ENCODE measurements around the gene ITGA11. TPM values are rescaled to one million over a fixed set of nuclear protein-coding genes. Genes with fewer than 3 reads are reported as not detected.

The ITGA11 gene
- total and polyA plus RNA-seq, 4 experiments from 2014 or later, result not detected

DNA sequence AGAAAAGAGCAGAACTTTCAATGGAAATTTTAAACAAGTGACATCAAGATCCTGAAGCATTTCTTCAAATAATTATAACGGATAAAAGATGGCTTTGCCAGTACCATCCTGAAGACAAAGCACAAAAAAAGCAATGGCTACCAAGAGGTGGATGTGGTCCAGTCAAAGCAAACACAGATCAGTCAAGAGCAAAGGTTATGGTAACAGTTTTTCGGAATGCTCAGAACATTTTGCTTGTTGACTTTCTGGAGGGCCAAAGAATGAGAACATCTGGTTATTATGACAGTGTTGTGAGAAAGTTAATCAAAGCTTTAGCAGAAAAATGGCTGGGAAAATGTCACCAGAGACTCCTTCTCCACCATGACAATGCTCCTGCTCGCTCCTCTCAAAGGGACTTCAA is 122.9 kb downstream of the ITGA11 start:
- DNase-seq, result no peak

DNA sequence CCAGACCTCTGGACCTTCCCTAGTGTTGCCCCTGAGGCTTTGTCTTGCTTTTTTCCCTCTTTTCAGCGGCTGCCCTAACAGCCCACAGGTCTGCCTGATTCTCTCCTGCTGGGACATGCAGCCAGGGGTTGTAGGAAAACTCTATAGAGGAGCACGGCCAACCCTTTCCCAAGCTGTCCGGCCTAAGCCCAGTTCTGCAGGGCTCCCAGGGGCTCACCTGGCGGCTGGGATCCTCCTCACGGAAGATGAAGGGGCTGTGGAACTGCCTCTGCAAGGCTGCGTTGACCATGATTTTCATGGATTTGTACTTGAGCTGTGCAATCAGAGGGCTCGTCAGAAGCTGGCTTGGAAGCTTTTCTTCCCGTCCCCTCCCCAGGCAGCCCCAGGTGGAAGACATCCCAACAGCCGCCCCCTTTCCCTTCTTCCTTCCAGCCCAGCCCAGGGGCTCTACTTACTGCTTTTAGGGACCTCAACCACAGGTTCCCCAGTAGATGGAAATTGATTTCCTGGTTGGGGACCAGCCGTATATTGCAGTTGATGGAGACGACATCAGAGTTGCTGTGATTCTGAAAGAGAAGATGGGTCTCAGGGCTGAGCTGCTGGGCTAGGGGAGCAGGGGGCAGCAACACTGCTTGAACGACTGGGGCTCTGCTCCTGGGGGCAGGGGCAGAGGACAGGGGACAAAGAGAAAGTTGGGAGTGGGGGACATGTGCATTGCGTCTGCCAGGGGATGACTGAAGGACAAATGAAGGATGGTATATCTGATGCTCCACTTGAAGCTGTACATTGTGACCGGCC is 124.6 kb downstream of the ITGA11 start:
- no peak for DNase-seq
- Histone ChIP-seq H3K36me3 (ENCODE audit: insufficient read depth, low read length) (no peaks in the 10 kb centered on the region), H3K27ac (ENCODE audit: low read depth, low read length) (no peak overlapping the region), H3K4me3 (ENCODE audit: low read length in 2 of 2) (no peak overlapping the region), H3K9me3 (ENCODE audit: control insufficient read depth in 1 of 2, low read length in 2 of 2) (no peaks in the 10 kb centered on the region), H3K4me1 (ENCODE audit: insufficient read depth, low read length) (no peaks in the 10 kb centered on the region), H3K27me3 (ENCODE audit: insufficient read depth, low read length) (no peaks in the 10 kb centered on the region)
- no peak overlapping the region for H3K4me3 Mint-ChIP-seq
- peaks cover 8 to 12% (median 9%) of the 10 kb centered on the region in 4 donors for H3K4me1 Mint-ChIP-seq
- no peaks in the 10 kb centered on the region for H3K9me3 Mint-ChIP-seq
- POLR2A ChIA-PET (ENCODE audit: partially characterized antibody), result interaction anchor here (1.3 to 1.7 kb wide), 2 partner anchors 10 to 30 kb away, joined by 4 to 12 read pairs; partner anchors contain the start of gene FEM1B
- intact Hi-C loops (cut with micrococcal nuclease), result loop anchor here (2.0 kb wide), 1 partner anchor 569 kb away; no protein-coding TSS in a partner anchor
- peaks cover 0 to 4% of the 10 kb centered on the region in 2 donors for H3K27me3 Mint-ChIP-seq
- H3K36me3 Mint-ChIP-seq, result no peaks in the 10 kb centered on the region
- CTCF ChIA-PET (ENCODE audit: partially characterized antibody), result interaction anchor here (0.7 to 8.0 kb wide), 16 partner anchors 8 to 225 kb away, joined by 3 to 95 read pairs (median 8); partner anchors contain the start of gene FEM1B
- peak overlapping the region in 1 of 7 donors; percentile 12 for H3K27ac Mint-ChIP-seq

More for the DNA sequence above, 122.9 kb downstream of the ITGA11 start:
- Mint-ChIP-seq H3K4me1 (peaks cover 8 to 12% (median 9%) of the 10 kb centered on the region in 4 donors), H3K36me3 (no peaks in the 10 kb centered on the region), H3K4me3 (no peak overlapping the region), H3K27ac (no peak overlapping the region), H3K27me3 (peaks cover 0 to 4% of the 10 kb centered on the region in 2 donors), H3K9me3 (no peaks in the 10 kb centered on the region)
- no peaks in the 10 kb centered on the region for H3K36me3 ChIP-seq (ENCODE audit: insufficient read depth, low read length)
- H3K9me3 ChIP-seq (ENCODE audit: control insufficient read depth in 1 of 2, low read length in 2 of 2), result no peaks in the 10 kb centered on the region
- CTCF ChIA-PET (ENCODE audit: partially characterized antibody), result interaction anchor here (0.7 to 8.0 kb wide), 4 partner anchors 52 to 74 kb away, joined by 3 to 95 read pairs (median 4); no protein-coding TSS in a partner anchor
- H3K4me3 ChIP-seq (ENCODE audit: low read length in 2 of 2), result no peak overlapping the region
- intact Hi-C loops (cut with micrococcal nuclease), result no loop called here
- H3K27ac ChIP-seq (ENCODE audit: low read depth, low read length), result no peak overlapping the region
- POLR2A ChIA-PET (ENCODE audit: partially characterized antibody), result no interaction called here
- no peaks in the 10 kb centered on the region for H3K4me1 ChIP-seq (ENCODE audit: insufficient read depth, low read length)
- no peaks in the 10 kb centered on the region for H3K27me3 ChIP-seq (ENCODE audit: insufficient read depth, low read length)

DNA sequence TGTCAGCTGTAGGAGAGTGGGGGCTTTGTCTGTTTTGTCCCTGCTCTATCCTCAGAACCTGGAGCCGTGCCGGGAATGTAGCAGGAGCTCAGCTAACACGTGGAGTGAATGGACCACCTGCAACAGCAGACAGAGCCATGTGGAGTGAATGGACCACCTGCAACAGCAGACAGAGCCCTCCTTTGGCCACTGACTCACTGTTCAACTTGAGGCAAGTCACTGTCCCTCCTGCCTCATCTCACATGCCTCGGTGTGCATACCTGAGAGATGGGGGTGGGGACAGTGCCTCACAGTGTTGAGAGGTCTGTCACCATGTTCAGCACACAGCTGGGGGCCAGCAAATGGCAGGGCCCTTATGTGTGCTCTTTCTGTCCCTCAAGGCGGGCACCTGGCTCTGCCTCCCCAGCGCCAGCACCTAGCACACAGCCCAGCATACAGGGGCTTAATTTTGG is 126.5 kb downstream of the ITGA11 start:
- Histone ChIP-seq H3K4me1 (ENCODE audit: insufficient read depth, low read length) (no peaks in the 10 kb centered on the region), H3K36me3 (ENCODE audit: insufficient read depth, low read length) (no peaks in the 10 kb centered on the region), H3K9me3 (ENCODE audit: control insufficient read depth in 1 of 2, low read length in 2 of 2) (no peaks in the 10 kb centered on the region), H3K27me3 (ENCODE audit: insufficient read depth, low read length) (no peaks in the 10 kb centered on the region), H3K4me3 (ENCODE audit: low read length in 2 of 2) (no peak overlapping the region), H3K27ac (ENCODE audit: low read depth, low read length) (no peak overlapping the region)
- peaks cover 0 to 4% of the 10 kb centered on the region in 2 donors for H3K27me3 Mint-ChIP-seq
- intact Hi-C loops (cut with micrococcal nuclease), result no loop called here
- ChIA-PET CTCF (ENCODE audit: partially characterized antibody) (interaction anchor here (1.3 to 8.0 kb wide), 8 partner anchors 8 to 79 kb away, joined by 4 to 95 read pairs (median 12); partner anchors contain the start of gene FEM1B), POLR2A (ENCODE audit: partially characterized antibody) (interaction anchor here (1.5 to 1.7 kb wide), 2 partner anchors 28 to 52 kb away, joined by 9 to 12 read pairs; partner anchors contain the start of gene FEM1B)
- no peaks in the 10 kb centered on the region for H3K36me3 Mint-ChIP-seq
- no peak for DNase-seq
- no peak overlapping the region for H3K4me3 Mint-ChIP-seq
- no peaks in the 10 kb centered on the region for H3K9me3 Mint-ChIP-seq
- H3K27ac Mint-ChIP-seq, result no peak overlapping the region
- peaks cover 8 to 20% (median 10%) of the 10 kb centered on the region in 4 donors for H3K4me1 Mint-ChIP-seq

DNA sequence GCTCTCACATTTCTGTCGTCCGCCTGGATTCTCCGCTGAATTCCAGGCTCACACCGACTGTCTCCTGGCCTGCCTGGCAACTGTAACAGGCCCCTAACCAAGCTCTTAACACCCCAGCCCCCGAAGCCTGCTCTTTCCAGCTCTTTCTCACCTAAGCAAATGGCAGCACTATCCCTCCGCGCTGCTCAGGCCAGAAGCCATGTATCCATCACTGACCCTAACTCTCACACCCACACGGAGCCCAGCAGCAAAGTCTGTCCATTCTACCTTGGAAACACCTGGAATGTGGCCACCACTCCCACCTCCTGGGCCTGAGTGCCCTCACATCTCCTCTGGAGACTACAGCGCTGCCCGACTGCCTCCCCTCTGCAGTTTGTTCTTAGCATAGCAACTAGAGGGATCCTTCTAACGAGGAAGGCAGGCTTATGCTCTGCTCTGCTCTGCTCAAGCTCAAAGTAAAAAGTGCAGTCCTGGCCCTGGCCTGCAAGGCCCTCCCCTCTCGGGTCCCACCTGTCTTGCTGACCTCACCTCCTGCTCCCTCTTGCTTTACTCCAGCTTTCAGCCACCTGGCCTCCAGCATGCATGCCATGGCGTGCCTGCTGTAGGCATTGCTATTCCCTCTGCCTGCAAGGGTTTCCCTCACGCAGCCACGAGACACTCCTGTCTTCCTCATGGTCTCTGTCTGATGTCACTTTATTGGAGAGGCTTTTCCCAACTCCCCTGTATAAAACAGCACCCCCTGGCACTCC is 127.2 kb downstream of the ITGA11 start:
- Histone ChIP-seq H3K27me3 (ENCODE audit: insufficient read depth, low read length) (no peaks in the 10 kb centered on the region), H3K4me3 (ENCODE audit: low read length in 2 of 2) (no peak overlapping the region), H3K27ac (ENCODE audit: low read depth, low read length) (no peak overlapping the region), H3K4me1 (ENCODE audit: insufficient read depth, low read length) (peaks cover 4% of the 10 kb centered on the region), H3K36me3 (ENCODE audit: insufficient read depth, low read length) (no peaks in the 10 kb centered on the region), H3K9me3 (ENCODE audit: control insufficient read depth in 1 of 2, low read length in 2 of 2) (no peaks in the 10 kb centered on the region)
- POLR2A ChIA-PET (ENCODE audit: partially characterized antibody), result no interaction called here
- DNase-seq, result no peak
- no peaks in the 10 kb centered on the region for H3K9me3 Mint-ChIP-seq
- no peaks in the 10 kb centered on the region for H3K36me3 Mint-ChIP-seq
- CTCF ChIA-PET (ENCODE audit: partially characterized antibody), result interaction anchor here (0.9 to 8.0 kb wide), 3 partner anchors 9 to 52 kb away, joined by 4 to 95 read pairs (median 9); partner anchors contain the start of gene FEM1B
- H3K4me3 Mint-ChIP-seq, result no peak overlapping the region
- peaks cover 8 to 25% (median 14%) of the 10 kb centered on the region in 4 donors for H3K4me1 Mint-ChIP-seq
- peaks cover 0 to 4% of the 10 kb centered on the region in 2 donors for H3K27me3 Mint-ChIP-seq
- intact Hi-C loops (cut with micrococcal nuclease), result no loop called here
- H3K27ac Mint-ChIP-seq, result peak overlapping the region in 2 of 7 donors; percentile 42 to 67

DNA sequence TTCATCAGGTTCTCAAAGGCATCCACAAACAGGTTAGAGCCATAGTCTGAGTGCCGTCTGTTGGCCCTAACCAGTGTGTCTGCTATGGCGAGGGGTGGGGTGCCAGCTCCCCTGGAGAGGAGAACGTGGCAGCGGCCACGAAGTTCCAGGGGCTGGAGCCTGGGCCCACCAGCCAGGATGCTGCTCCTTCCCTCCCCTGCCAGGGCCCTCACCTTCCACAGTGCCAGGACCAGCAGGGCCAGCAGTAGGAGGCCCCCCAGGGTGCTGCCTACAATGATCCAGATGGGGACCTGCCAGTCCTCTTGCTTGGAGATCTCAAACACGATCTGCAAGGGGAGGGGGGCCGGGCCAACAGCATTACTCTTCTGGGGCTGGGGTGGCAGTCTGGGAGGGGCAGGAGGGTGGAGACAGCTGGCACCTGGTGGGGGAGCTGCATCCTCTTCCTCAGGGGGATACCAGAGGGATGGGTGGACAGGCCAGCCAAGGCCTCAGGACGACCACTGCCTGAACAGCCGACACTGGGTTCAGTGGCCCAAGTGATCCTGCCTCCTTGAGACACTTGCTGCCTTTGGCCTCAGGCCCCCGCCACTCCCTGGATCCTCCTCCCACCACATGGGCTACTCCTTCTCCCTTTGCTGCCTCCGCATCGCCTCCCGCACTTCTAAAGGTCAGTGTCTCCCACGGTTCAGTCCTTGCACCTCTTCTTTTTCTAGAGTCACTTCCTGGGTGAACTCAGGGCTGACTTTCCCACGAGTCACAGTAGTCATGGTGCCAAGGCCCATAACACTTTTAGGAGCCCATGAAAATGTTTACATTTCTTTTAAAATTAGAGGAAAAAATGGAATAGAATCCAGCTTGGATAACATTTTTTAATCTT is 128.2 kb downstream of the ITGA11 start:
- H3K36me3 Mint-ChIP-seq, result no peaks in the 10 kb centered on the region
- ChIA-PET CTCF (ENCODE audit: partially characterized antibody) (interaction anchor here (0.9 to 8.0 kb wide), 2 partner anchors 8 to 51 kb away, joined by 4 to 95 read pairs; no protein-coding TSS in a partner anchor), POLR2A (ENCODE audit: partially characterized antibody) (interaction anchor here (0.5 to 1.3 kb wide), 2 partner anchors 27 to 761 kb away, joined by 3 to 5 read pairs; partner anchors contain the start of genes FEM1B and MAP2K5)
- no peak overlapping the region for H3K4me3 ChIP-seq (ENCODE audit: low read length in 2 of 2)
- peaks cover 15 to 35% (median 23%) of the 10 kb centered on the region in 4 donors for H3K4me1 Mint-ChIP-seq
- no peaks in the 10 kb centered on the region for H3K9me3 ChIP-seq (ENCODE audit: control insufficient read depth in 1 of 2, low read length in 2 of 2)
- intact Hi-C loops (cut with micrococcal nuclease), result no loop called here
- DNase-seq, result no peak
- peaks cover 0 to 4% of the 10 kb centered on the region in 2 donors for H3K27me3 Mint-ChIP-seq
- no peaks in the 10 kb centered on the region for H3K27me3 ChIP-seq (ENCODE audit: insufficient read depth, low read length)
- no peaks in the 10 kb centered on the region for H3K9me3 Mint-ChIP-seq
- peaks cover 11% of the 10 kb centered on the region for H3K4me1 ChIP-seq (ENCODE audit: insufficient read depth, low read length)
- no peaks in the 10 kb centered on the region for H3K36me3 ChIP-seq (ENCODE audit: insufficient read depth, low read length)
- no peak overlapping the region for H3K27ac ChIP-seq (ENCODE audit: low read depth, low read length)
- H3K4me3 Mint-ChIP-seq, result peak overlapping the region in 1 of 8 donors; percentile 23
- H3K27ac Mint-ChIP-seq, result peak overlapping the region in 1 of 7 donors; percentile 83

DNA sequence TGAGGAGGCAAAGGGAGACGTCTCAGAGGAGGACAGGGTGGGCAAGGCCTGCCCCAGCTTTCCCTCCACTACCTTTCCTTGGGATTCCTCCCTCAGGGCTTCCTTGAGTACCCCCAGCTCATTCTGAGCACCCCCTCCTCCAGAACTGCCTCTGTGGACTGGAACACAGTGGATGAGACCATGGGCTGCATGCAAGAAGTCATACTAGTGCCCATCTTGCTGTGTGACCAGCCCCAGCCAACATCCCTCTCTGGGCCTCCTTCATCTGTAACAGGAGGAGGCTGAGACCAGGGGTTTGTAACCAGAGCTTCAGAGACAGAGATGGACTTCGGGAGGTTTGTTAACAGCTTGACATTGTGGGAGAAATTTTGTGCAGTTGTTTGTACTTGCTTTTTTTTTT is 128.8 kb downstream of the ITGA11 start:
- no peak overlapping the region for H3K4me3 Mint-ChIP-seq
- peaks cover 0 to 4% of the 10 kb centered on the region in 2 donors for H3K27me3 Mint-ChIP-seq
- no peak for DNase-seq
- H3K27ac Mint-ChIP-seq, result no peak overlapping the region
- intact Hi-C loops (cut with micrococcal nuclease), result no loop called here
- H3K4me1 ChIP-seq (ENCODE audit: insufficient read depth, low read length), result peaks cover 17% of the 10 kb centered on the region
- H3K9me3 ChIP-seq (ENCODE audit: control insufficient read depth in 1 of 2, low read length in 2 of 2), result no peaks in the 10 kb centered on the region
- H3K4me1 Mint-ChIP-seq, result peaks cover 17 to 40% (median 28%) of the 10 kb centered on the region in 4 donors
- POLR2A ChIA-PET (ENCODE audit: partially characterized antibody), result interaction anchor here (0.5 to 1.3 kb wide), 2 partner anchors 26 to 761 kb away, joined by 3 to 5 read pairs; partner anchors contain the start of genes FEM1B and MAP2K5
- no peaks in the 10 kb centered on the region for H3K9me3 Mint-ChIP-seq
- no peaks in the 10 kb centered on the region for H3K27me3 ChIP-seq (ENCODE audit: insufficient read depth, low read length)
- CTCF ChIA-PET (ENCODE audit: partially characterized antibody), result interaction anchor here (8.0 kb wide), 1 partner anchor 51 kb away, joined by 95 read pairs; no protein-coding TSS in a partner anchor
- no peaks in the 10 kb centered on the region for H3K36me3 Mint-ChIP-seq
- H3K36me3 ChIP-seq (ENCODE audit: insufficient read depth, low read length), result no peaks in the 10 kb centered on the region
- no peak overlapping the region for H3K4me3 ChIP-seq (ENCODE audit: low read length in 2 of 2)
- H3K27ac ChIP-seq (ENCODE audit: low read depth, low read length), result no peak overlapping the region
